GM18861 (cell line): Measurements from ENCODE around the gene PTPRN2.
"Not testable (repeated sequence)": the region's sequence is repeated elsewhere in the genome, so short reads cannot be mapped to it uniquely, and the experiment has no call there.

Experiments used
- ATAC-seq: cut with Tn5 transposase; IDR thresholded peaks from one replicate; pipeline ENCODE4 v1.9.1; 2021; ENCODE audit not compliant: unreplicated experiment

The PTPRN2 gene

GRCh38 chr7:158535079-158535478, 52.5 kb downstream of the PTPRN2 start:
- ATAC-seq: no peak

GRCh38 chr7:158534598-158534997, 53.0 kb downstream of the PTPRN2 start:
- no peak for ATAC-seq

DNA sequence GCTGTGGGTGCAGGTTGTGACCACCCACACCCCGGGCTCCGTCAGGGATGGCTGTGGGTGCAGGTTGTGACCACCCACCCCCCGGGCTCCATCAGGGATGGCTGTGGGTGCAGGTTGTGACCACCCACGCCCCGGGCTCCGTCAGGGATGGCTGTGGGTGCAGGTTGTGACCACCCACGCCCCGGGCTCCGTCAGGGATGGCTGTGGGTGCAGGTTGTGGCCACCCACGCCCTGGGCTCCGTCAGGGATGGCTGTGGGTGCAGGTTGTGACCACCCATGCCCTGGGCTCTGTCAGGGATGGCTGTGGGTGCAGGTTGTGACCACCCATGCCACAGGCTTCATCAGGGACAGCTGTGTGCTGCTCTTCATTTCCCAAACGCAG, 53.5 kb downstream of the PTPRN2 start:
- ATAC-seq: not testable (repeated sequence)

GRCh38 chr7:158533386-158534133, 54.1 kb downstream of the PTPRN2 start:
- ATAC-seq: no peak

DNA sequence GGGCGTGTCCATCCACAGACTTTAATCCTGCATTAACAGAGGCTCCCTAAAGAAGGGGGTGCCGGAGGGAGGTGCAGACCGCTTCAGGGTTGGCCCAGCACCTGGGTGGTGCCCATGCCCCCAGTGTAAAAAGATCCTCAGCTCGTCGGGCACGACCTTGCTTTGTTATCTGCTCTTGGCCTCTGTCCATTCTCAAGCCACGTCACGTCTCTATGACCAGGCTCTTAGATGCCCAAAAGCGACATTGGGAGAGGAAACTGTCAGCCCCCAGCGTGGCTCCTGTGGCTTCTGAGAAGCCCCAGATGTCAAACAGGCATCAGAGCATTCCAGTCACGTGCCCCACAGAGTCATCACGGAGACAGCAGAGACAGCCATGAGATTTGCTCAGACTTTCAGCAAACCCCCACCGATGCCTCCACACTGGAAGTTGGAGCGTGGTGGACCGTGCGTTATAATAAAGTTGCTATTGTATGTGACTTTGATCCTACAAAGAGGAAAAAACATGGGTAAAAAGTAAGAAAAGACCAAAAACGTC, 55.5 kb downstream of the PTPRN2 start:
- ATAC-seq: no peak

- ATAC-seq: no peak
These were observed 56.0 kb downstream of the PTPRN2 start for GRCh38 chr7:158531661-158532060.

DNA sequence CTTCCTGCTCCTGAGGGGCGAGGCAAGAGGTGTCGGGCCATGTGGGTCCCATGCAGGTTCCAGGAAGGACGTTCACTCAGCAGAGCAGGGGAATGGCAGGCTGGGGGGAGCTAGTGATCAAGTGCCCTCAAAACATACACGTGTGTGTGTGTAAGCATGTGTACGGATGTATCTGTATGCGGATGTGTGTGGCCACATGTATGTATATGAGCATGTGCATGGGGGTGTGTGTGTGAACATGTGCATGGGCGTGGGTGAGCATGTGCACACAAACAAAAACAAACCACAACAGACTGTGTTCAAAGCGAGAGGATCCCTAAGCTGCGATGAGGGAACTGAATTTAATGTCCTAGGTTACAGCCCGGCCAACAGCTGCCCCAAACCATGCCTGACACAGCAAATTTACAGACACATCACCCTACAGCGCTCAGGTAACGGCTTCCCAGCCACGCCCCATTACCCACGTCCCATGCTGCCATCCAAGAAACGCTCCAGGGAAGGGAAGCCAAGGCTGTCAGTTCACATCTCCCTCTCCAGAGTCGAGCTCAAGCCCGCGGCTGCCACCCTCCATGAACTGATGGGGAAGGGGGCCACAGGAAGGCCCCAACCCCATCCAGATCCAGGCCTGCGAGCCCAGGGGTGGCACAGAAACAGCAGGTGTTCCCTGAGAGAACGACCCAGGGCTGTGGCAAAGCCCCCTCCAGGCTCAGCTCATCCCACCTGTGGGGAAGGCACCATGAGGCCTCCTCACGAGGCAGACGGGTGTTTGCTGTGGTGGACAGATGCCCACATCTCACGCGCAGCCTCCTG, 56.6 kb downstream of the PTPRN2 start:
- no peak for ATAC-seq

DNA sequence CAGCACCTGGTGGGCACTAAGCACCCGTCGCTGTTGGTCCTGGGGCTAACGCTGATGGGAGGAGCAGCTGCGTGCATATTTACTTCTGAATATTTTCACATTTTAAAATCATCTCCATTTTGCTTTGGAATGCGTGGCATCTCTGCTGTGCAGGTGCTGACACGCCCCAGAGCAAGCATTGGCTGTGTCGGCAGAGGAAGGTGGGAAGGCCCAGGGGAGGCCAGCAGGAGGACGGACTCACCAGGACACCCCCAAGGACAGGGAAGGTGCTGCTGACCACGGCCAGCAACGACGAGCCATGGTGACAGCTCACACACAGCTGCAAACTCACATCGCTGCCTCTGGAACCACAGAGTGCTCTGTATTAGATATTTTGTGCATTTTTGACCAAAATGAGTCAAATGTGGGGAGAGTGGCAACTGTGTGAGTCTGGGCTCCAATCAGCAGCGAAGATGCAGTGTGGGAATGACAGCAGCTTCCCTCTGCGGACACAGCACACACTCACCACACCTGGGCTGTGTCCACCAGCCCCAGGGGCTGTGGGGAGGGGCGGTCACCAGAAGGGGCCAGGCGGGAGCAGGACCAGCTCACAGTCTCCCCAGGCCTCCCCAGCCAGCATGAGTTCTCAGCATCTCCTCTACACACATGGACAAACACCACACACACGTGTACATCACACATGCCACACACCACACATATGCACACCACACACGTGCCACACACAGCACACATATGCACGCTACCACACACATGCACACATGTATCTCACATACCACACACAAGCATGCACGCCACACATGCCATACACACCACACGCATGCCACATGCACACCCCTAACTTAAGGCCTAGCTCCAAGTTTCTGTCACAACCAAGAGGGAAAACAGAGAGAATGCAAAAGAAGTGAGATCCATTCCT, 58.2 kb downstream of the PTPRN2 start:
- ATAC-seq: no peak

DNA sequence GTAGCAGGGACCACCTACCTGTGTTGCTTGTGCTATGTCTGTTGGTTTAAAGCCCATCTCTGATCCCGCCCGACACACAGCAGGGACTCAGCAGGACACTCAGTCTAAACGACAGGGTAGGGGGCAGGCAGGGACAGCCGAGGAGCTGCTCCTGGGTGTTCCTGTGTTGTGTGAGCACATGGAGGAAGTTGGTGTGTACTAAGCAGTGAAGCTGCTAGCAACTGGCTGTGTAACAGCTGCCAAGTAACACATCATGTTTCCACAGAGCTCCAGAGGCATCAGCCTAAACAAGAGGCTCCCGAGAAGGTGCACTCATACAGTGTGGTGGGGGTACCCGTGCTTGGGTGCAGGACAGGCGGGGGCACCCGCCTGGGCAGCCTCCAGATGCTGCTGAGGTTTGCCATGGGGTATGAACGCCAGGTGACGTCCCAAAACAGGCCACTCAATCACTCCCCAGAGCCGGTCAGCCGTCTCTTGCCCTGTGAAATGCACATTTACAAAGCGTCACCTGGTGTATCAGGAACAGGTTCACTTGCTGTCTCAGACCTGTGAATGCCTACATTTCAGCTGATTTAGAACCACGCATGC, 59.6 kb downstream of the PTPRN2 start:
- no peak for ATAC-seq

- ATAC-seq: no peak
These were observed 60.1 kb downstream of the PTPRN2 start for GRCh38 chr7:158527495-158527894.

- no peak for ATAC-seq
These were observed 60.6 kb downstream of the PTPRN2 start for GRCh38 chr7:158527038-158527437.

GRCh38 chr7:158526531-158526930, 61.1 kb downstream of the PTPRN2 start:
- no peak for ATAC-seq

DNA sequence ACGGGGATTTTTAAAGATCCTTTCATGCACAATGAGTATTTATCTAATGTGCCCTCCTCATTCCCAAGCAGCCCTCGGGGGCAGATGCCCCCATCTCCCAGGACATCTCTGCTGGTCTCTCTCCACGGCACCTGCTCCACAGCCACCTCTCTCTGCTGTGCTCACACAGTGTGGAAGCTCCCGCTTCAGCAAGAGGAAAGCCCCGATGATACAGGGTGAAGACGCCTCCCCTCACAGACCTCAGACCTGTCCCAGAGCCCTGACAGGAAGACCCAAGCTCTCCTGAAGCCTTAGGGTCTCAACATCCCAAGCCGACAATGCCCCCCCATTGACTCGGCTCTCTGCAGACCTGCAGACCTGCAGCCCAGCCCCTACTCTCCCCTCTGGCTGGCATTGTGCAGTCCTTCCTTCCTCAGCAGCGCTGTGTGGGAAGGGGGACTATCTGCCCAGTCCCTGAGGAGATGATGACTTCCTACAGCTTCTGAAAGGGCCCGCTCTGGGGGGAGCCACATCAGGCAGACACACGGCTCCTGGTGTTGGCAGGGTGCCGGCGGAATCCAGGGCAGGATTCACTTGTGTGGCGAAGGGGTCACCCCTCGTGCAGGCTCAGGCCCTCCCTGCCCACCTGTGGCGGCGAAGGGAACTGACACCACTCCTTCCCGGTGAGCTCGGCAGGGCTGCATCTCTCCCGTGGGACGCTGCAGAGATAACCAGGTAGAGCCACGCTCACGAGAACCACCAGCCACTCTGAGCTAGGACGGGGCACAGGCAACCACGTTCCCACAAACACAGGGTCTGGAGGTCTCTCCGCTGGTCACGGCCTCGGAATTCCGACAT, 61.8 kb downstream of the PTPRN2 start:
- no peak for ATAC-seq

GRCh38 chr7:158524749-158525635, 62.6 kb downstream of the PTPRN2 start:
- no peak for ATAC-seq

DNA sequence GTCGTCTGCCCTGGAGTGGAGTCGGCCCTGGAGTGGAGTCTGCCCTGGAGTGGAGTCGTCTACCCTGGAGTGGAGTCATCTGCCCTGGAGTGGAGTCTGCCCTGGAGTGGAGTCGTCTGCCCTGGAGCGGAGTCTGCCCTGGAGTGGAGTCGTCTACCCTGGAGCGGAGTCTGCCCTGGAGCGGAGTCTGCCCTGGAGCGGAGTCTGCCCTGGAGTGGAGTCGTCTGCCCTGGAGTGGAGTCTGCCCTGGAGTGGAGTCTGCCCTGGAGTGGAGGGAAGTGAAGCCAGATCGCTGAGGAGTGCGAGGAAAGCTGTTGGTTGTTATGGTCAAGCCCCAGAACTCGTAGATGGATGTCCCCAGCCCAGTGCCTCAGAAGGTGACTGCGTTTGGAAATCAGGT, 63.3 kb downstream of the PTPRN2 start:
- not testable (repeated sequence) for ATAC-seq

DNA sequence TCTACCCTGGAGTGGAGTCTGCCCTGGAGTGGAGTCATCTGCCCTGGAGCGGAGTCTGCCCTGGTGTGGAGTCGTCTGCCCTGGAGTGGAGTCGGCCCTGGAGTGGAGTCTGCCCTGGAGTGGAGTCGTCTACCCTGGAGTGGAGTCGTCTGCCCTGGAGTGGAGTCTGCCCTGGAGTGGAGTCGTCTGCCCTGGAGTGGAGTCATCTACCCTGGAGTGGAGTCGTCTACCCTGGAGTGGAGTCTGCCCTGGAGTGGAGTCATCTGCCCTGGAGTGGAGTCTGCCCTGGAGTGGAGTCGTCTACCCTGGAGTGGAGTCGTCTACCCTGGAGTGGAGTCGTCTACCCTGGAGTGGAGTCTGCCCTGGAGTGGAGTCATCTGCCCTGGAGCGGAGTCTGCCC, 63.7 kb downstream of the PTPRN2 start:
- not testable (repeated sequence) for ATAC-seq

DNA sequence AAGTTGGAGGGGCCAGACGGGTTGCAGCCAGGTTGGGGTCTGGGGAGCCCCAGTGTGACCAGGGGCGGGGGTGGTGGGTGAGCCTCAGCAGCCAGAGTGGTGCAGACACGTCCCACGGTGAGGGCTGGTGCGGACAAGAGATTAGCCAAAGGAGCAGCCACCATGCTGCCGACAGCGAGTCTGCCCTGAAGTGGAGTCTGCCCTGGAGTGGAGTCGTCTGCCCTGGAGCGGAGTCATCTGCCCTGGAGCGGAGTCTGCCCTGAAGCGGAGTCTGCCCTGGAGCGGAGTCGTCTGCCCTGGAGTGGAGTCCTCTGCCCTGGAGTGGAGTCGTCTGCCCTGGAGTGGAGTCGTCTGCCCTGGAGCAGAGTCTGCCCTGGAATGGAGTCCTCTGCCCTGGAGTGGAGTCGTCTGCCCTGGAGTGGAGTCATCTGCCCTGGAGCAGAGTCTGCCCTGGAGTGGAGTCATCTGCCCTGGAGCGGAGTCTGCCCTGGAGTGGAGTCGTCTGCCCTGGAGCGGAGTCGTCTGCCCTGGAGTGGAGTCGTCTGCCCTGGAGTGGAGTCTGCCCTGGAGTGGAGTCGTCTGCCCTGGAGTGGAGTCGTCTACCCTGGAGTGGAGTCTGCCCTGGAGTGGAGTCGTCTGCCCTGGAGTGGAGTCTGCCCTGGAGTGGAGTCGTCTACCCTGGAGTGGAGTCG, 64.3 kb downstream of the PTPRN2 start:
- ATAC-seq: not testable (repeated sequence)

DNA sequence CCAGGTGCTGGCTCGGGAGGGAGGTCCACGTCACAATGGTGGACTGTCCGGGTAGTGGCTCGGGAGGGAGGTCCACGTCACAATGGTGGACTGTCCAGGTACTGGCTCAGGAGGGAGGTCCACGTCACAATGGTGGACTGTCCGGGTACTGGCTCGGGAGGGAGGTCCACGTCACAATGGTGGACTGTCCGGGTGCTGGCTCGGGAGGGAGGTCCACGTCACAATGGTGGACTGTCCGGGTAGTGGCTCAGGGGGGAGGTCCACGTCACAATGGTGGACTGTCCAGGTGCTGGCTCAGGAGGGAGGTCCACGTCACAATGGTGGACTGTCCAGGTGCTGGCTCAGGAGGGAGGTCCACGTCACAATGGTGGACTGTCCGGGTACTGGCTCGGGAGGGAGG, 65.8 kb downstream of the PTPRN2 start:
- ATAC-seq: not testable (repeated sequence)
